CD4-positive, alpha-beta T cell treated with Interleukin-2 at 100 ng/mL for 4 hours (primary cell): Measurements from ENCODE around the gene NEUROG1.

ENCODE experiments used
- DNase-seq: peaks from one replicate; pipeline ENCODE4 v3.0.0-alpha.2; 2020; ENCODE audit warnings: low spot score

The NEUROG1 gene

DNA sequence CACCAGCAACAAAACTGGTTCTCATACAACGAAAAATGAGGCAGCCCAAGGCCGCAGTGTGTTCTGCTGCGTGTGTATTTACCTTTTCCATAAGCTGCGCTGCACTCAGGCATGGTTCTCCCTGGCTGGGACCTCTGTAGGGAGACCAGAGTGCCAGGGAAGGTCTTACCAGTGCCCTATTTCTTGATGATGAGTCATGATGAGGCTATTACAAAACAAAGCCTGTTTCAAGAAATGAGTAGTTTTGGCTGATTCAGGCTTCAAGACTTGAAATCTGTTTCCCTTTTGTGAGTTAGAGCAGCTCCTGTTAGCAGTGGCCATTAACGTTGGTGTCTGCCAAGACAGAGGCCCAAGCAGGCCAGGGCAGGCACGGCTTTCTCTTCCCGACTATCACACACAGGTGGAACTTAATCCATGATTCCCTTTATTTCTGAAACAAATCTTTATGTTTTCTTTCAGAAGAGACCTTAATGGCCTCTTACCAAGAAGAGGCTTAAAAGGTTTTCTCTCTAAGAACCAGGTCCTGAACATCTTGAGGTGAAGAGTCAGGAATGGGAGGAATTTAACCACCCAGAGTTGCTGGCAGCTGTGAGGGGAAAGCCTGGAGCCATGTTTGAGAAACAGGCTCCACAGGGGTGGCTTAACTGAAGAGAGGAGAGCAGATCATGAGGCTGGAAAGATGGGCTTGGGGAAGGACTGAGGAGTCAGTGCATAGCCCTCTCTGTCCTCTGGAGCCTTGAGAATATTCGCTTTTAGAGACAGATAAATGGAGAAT lies 42.2 kb downstream of the NEUROG1 start:
- no peak for DNase-seq

DNA sequence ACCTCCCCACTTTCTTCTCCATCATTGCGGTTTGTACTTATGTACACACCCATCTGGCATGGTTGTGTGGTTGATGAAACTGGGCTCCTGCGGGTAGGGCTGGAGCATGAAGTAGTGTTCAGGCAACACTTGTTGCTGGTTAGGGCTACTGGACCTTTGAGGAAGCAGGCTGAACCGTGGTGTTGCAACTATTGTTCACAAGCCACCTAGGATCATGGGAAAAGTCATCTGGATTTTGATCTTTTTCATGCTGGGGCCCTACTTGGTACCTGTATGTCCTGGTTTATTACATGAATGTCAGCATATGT lies 43.5 kb downstream of the NEUROG1 start:
- no peak for DNase-seq

DNA sequence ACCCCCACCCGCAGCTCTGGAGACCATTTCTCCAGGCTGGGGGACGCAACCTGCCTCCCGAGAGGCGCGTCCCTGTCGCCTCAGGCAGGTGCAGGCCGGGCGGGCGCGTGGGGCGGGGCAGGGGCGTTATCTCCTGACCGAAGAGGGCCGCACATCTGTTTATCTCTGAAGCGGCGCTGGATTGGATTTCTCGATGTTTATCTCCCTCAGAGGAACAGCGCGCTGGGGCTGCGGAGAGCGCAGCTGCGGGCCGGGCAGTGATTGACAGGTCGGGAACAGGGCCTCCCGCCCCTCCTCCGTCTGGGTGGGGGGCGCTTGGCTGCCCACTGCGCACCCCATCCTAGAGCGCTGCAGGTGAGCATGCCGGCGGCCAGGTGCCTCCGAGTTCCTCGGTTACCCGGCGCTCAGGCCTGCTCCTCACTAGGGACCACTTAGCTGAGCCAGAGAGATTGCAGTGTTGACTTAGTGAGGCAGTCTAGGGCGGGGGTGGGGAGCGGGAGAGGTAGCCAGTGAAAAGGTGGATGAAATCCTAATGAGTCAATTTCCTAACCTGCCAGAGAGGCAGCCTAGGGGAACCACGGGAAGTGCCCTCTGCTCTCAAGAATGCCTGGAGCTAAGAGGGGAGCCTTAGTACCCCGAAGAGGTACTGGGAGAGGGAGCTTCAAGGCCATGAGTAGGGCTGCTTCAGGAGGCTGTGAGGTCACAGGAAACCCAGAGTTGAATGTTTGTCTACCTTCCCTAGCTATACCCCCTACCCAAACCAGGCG lies 44.0 kb downstream of the NEUROG1 start:
- DNase-seq = no peak

DNA sequence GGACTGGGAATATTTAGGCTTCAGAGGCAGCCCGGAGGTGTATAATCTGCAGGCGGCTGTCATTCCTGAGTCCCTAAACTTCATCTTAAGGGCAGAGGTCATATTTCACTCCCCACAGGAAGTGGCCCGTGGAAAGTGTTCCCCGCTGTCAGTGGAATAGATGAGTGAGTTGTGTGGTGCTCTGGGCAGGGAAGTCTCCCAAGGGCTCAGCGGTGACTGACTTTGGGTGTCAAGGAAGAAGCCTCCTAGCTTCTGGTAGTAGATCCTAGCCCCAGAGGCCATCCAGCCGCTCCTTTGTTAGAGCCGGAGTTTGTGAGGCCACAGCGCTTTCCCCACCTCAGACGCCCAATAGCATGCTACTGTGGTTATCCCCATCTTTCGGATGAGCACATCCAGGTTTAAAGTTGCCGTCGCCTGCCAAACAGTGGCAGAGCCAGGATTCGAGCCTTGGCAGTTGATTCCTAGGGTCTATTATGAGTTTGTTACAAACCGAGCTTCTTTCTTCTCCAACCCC lies 44.7 kb downstream of the NEUROG1 start:
- no peak for DNase-seq

DNA sequence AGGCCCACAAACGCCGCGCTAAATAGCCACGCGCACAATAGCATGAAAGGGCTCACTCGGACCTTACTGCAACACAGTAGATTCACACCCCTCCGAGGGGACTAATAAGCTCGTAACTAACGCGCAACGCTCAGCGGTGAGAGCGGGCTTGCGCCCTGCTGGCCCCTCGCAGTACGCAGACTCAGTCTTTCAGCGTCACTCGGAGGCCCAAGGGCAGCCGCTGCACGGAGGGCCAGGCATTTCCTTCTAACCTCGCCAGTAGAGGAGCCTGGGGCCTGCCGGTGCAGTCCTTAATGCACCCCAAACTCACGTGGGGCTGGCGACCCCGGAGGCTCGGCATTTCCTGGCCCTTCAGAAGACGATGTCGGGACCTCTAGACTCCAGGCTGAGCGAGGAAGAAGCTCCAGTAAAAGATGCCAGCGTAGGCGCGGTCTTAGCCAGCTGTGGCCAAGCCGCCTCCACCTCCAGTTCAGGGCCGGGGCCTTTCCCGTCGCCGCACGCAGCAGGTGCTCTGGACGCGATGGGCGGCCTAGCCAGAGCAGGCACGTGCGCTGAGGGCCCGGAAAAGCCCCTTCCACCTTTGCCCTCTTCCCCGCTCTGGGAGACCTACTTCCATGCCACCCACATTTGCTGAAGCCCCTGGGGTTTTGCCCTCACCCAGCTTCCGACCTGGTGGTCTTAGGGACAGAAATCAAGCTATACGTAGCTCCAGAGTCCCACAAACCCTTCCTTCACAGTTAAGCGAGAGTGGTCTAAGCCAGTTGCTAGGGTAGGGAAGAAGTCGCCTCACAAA lies 45.3 kb downstream of the NEUROG1 start:
- DNase-seq = no peak

DNA sequence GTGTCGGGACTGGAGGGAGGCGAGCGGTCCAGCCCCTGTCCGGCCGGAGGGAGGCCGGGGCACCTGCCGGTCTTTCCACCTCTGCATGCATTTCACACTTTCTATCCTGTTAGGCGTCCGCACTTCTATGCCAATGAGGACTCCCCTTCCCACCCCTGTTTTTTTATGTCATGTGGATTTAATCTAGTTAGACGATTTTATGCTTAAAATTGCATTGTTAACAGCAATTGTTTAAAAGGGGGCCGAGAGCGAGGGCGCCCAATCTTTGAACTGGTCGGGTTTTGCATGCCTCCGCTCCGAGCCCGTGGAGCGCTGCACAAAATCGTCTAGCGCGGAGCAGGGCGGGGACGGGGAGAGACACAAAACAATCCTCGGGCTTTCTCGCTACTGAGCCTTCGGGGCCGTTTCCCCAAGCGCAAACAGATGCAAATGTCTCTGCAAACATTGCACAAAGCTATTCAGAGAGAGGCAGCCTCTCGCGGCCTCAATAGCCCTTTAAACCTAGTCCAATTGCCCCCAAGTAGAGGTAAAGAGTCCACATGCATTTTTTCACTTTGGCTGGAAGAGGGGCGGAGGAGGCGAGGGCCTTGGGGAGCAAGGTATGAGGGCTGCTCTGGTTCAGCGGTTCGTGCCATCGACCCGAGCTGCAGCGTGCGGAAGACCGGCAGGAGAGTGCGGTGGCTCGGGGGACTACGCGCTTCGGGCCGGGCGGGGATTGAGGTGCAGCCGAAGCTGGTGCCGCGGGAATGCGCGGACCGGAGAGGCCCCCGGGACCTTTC lies 46.1 kb downstream of the NEUROG1 start:
- no peak for DNase-seq

DNA sequence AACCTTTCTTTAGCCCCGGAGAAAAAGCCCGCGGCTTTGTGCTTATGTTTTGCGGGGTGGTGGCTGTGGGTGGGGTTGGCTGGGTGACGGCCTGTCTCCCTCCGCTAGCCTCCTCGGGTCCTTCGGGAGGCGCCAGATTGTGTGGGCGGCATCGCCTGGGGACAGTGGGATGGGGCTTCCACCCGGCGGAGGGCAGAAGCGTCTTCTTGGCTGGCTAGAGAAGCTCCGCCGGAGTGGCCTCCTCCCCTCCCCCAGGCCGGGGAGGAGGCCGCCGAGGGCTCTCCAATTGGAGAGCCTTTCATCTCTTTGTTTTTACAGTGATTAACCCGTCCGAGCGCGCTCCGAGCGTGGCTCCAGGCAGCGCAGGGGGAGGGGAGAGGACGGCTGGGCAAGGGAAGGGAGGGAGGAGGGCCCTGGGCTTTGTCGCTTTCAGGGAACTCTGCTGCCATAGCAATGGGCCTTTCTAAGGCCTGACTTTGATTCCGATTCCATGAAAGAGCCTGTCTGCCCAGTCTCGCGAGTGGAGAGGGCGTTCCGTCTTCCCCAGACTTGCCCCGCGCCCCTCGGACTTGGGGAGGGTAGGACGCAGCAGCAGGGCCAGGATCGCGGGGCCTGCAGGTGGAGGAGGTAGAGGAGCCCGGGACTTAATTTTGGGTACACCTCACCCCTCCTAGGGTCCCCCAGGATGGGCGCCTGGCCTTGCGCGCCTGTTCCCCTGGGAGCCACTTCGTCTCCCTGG lies 46.9 kb downstream of the NEUROG1 start:
- DNase-seq = no peak

DNA sequence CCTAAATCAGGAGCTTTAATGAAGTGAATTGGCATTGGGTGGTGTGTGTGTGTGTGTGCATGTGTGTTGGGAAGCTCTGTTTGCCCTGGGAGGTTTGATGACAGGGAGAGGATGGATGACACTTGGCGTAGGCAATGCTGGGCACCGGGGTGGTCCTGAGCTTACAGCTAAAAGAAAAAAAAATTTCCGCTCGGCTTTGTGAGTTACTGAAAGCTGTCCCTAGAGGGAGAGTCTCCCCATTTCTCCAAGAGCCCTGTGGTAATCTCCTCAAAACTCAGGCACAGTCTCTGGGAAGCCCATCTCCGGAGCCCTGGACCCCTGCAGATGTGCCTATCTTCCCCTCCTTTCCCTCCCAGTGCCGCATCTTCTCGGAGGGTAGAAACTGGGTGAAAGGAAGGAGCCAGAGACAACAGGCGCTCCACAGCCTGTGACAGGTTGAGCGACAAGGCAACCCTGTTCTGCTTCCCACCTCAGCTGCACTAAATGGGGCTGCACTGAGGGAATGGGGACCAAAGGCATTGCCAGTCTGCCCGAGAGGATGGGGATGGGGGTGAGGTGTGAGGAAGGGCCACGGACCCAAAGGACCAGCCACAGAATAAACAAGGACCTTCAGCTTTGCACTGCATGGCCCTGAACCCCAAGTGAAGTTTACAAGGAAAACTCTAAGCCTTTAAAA lies 47.8 kb downstream of the NEUROG1 start:
- DNase-seq = no peak

DNA sequence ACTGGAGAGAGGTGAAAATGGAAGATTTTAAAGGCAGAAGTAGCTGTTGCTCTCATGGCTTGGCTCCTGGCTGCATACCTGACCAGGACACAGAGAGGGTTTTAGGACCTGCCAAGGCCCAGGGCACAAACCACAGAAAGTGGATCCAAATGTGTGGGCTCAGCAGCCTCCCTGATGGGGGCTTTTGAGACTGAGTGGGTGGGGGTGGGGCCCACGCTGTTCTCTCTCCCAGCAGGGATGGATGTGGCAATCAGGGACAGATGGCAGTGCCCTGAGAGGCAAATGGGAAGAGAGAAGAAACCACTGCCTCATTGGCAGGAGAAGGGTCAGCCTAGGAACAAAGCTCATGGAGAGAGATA lies 48.7 kb downstream of the NEUROG1 start:
- DNase-seq = no peak

DNA sequence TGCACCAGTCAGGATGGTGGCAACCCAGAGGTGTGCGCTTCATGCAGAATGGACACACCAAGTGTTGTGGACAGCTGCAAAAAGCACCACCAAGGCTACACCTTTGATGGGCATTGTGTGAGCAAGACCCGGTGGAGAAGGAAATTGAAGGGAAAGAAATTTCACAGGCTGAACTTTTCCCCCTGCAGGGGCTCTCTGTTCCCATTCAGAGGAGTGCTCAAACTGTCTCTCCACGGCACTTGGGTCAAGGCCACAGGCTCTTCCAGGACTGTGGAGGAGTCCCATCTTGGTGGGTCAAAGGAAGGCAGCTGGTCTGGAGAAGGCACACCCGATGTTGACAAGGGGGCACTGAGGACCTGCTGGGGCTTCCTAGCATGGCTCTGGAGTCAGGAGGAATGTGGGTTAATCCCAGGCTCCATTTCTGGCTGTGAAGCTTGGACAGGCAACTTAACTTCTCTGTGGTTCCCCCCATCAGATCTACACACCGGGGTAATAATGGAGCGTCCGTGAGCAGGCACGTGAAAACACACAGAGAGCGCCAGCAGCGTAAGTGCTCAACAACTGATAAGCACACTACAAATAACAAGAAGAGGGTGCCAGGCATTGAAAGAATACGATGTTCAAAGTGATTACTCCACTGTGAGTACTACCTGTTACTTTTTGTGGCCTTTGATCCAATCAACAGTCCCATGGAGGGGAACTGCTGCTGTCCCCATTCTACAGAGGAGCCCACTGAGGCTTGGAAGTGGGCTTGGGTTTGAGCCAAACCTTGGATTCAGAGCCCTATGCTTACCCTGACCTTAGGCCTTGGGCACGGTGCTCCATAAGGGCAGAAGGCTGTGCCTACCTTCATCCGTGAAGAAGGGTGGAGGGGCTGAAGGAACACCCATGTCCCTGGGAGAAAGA lies 49.4 kb downstream of the NEUROG1 start:
- no peak for DNase-seq

DNA sequence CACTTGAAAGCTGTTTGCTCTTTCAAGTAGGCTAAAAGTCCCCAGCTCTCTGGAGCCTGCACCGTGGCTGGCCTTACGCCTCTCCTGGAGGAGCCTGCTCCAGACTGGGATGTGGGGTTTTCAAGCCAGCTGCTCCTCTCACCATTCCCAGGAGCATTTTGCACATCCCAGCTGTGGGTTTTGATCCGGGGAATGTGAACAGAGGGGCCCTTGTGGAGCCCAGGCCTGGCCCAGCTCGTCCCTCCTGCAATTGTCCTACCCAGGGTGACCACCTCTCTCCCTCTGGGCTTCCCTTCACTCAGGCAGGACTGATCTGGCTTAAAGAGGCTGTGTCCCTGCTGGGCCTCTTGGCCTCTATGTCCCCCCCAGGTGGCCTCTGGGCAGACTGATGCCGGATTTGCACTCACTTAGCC lies 51.1 kb downstream of the NEUROG1 start:
- no peak for DNase-seq
